Body of pancreas (tissue), 4 donors: Measurements from ENCODE around the gene TMEM86B.
A peak's percentile ranks its signal among the peaks of the same experiment; 100 is the strongest.

Experiments used
- CTCF ChIP-seq, 7 experiments: fragments of 450-650 bp in 4 of 7; fragments of 200-600 bp in 3 of 7; sonication (generic) in 3 of 7; IDR thresholded peaks; one replicate each; pipeline ENCODE4 v1.5.1; 2016 to 2019; ENCODE audit warnings: antibody characterized with exemption in 7 of 7
- POLR2A ChIP-seq, 3 donors: fragments of 450-650 bp; IDR thresholded peaks; one replicate each; pipeline ENCODE4 v1.6.1; 2016; ENCODE audit warnings: antibody characterized with exemption in 3 of 3, mild to moderate bottlenecking in 2 of 3

- TF ChIP-seq POLR2A (IDR thresholded peaks at IDR 0.05) (peak; percentile 62 to 86 (median 85)), CTCF (IDR thresholded peaks at IDR 0.05) (no peak)
Observed at GRCh38 chr19:55258828-55259539, 30.4 kb upstream of the TMEM86B start, which contains the start of gene PPP6R1.
